GM18499 (cell line): ENCODE measurements around the gene GAK.

ENCODE experiments used
- ATAC-seq: cut with Tn5 transposase; IDR thresholded peaks from one replicate; pipeline ENCODE4 v1.9.1; 2021; ENCODE audit warnings: moderate number of reproducible peaks; ENCODE audit not compliant: insufficient read depth, unreplicated experiment

The GAK gene

DNA sequence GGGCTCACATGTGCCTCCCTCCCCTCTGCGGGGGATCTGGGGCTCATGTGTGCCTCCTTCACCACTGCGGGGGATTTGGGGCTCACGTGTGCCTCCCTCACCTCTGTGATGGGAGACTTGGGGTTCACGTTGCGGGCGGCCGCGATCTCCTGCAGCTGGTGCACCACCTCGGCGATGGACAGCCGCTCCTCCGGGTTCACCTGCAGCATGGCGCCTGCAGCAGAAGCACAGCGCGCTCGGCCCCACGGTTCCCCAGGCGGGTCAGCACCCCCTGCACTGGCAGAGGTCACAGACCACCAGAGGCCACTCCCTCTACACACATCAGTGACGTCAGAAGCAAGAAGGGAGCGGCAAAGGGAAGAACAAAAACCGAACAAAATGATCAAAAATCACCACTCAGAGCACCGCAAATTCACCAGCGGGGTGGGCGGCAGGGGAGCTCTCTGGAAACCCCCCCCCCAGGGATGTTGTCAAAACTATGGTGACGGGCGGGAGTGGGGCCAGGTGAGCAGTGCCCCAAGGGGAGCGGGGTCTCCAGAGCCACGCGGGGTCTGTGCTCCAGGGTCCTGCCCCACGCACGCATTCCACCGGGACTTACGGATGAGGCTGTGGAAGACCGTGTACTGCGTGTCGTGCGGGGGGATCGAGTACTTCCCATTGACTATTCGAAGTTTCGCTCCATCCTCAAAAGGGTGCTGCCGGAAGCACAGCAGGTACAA is 38.7 kb downstream of the GAK start:
- ATAC-seq, result no peak

DNA sequence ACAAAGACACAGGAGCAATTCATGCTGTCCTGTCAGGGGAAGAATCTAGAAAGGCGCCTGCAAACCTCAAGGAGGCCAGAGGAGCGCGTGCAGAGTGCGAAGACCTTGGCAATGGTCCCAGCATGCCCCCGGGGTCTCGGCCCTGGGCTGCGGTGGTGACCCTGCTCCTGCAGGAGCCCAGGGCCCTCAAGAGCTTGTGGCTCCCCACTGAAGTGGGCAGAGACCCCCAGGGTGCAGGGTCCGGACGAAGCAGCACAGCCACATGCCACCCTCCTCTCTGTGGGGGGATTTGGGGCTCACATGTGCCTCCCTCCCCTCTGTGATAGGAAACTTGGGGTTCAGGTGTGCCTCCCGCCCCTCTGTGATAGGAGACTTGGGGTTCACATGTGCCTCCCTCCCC is 39.3 kb downstream of the GAK start:
- ATAC-seq, result no peak

DNA sequence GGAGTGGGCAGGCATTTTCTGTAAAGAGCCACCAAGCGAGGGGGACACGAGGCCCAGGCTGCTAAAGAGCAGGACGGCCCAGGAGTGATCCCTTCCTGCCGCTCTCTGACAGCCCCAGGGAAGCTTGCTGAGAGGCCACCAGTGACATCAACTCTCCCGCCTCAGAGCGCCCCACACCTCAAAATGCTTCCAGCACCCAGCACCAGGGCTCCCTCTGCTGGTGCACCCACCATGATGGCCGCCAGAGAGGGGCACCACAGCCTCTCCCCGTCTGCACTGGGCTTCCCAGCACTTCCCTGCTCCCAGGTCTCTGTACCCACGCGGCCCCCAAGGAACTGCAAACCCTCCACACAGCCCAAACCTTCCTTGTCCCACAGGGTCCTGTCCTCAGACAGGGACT is 40.4 kb downstream of the GAK start:
- no peak for ATAC-seq

DNA sequence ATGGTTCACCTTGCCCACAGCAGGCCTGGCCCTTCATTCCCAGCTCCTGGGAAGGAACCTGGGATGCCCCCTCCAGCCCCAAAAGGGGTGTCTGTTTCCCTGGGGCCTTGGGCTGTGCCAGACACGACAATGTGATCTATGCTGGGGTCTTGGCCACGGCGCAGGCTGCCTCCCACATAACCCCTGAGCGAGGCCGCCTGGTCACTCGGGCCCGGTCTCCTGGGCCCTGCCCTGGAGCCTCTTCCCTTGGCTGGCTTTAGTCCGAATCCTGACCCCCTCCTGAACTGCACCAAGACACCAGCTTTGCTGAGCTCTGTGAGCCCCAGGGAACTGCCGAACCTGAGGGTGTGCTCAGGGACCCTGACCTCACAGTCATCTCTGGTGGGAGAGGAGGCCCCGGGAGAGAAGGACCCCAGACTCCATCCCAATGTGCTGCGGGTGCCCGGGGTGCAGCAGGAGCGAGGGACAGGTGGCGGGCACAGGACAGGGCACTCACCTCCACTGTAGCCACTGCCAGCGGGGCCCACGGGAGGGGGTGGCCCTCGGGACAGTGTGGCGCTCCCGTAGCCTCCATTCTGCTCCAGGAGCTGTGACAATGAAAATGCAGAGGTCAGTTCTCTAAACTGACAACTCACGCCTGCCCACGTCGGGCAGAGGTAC is 42.0 kb downstream of the GAK start:
- ATAC-seq, result no peak

DNA sequence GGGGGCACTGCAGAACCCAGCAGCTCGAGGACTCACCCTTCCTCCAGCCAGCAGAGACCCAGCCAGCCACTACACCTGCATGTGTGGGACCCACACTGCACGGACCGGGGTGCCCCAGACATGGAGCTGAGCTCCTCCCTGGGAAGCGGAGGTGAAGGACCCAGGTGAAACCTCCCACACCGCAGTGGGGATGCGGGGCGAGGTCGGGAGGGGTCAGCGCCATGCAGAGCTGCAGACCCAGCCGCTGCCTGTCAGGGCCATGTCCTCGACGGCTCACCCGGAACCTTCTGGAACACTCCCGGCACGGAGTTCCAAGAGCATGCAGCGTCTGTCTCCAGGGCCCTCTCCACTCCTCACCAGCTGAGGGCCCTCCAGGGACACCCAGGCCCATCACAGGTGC is 42.6 kb downstream of the GAK start:
- ATAC-seq, result no peak

DNA sequence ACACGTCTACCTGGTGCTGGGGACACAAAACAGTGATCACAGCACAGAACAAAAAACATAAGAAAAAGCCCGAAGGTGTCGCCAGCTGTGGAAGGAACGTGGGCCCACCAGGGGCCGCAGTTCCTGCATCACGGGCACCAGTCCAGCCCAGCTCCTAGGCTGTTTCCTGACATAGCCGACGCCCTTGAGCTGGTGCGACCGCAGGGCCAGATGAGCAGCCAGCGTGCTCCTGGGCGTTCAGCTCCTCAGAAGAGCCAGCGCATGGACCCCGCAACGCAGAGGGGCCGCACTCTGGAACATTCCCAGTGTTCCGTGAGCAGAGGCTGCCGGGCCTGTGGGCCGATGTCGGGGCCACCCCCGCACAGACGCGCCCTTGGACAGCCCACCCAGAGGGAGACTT is 44.1 kb downstream of the GAK start:
- ATAC-seq, result no peak

DNA sequence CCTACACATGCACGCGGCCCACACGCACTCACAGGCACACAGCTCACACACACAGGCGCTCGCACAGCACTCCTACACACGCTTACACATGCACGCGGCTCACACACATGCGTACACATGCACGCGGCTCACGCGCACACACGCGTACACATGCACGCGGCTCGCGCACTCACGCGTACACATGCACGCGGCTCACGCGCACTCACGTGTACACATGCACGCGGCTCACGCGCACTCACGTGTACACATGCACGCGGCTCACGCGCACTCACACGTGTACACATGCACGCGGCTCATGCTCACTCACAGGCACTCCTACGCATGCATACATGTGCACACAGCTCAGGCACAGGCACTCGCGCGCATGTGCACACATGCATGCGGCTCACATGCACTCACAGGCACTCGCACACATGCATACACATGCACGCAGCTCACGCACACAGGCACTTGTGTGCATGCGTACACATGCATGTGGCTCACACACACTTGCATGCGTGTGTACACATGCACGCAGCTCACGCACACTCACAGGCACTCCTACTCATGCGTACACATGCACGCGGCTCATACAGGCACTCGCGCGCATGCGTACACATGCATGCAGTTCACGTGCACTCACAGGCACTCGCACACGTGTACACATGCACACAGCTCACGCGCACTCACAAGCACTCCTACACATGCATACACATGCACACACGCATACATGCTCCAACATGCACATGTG is 44.9 kb downstream of the GAK start:
- no peak for ATAC-seq

DNA sequence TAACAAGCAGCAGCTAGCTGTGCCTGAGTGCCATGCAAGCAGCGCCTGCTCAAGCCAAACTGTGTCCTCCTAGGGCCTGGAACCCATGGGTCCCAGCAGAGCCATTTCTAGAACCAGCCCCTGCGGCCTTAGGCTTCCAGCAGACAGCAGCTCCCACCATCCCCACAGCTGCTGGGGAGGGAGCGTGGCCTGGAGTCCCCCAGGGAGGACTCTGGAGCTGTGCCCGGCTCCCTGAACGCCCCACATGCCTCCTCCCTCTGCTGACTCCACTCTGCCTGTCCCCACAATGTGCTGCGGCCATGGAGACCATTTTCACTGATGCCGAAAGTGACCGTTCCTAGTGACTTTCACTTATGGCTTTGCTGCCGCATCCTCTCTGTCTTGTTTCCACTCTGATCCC is 45.9 kb downstream of the GAK start:
- ATAC-seq, result no peak

DNA sequence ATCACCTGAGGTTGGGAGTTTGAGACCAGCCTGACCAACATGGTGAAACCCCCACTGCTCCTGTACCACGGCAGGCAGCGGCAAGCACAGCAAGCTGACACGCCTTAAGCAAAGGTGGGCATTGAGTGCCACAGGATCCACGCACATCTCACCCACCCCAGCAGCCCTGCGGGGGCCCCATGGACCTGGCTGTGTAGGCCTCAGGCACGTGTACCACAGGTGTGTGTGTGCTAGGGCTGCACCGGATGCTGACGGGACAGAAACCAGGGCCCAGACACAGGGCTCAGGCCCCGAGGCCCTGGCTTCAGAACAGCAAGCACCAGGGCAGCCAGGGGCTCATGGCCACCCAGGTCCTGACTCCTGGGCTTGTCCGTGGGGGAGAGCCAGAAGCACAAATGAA is 46.8 kb downstream of the GAK start:
- no peak for ATAC-seq

DNA sequence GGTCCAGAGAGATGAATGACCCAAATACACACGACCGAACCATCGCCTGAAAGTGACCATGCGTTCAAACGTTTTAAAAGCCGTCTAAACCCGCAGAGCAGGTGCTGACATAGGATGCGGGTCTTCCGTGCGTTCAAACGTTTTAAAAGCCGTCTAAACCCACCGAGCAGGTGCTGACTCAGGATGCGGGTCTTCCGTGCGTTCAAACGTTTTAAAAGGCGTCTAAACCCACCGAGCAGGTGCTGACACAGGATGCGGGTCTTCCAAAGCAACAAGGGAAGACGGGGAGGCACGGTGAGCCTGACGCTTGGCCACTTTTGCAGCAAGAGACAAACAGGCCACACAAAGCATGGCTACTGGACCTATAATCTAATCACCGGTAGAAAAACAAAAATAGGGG is 47.2 kb downstream of the GAK start:
- ATAC-seq, result no peak

DNA sequence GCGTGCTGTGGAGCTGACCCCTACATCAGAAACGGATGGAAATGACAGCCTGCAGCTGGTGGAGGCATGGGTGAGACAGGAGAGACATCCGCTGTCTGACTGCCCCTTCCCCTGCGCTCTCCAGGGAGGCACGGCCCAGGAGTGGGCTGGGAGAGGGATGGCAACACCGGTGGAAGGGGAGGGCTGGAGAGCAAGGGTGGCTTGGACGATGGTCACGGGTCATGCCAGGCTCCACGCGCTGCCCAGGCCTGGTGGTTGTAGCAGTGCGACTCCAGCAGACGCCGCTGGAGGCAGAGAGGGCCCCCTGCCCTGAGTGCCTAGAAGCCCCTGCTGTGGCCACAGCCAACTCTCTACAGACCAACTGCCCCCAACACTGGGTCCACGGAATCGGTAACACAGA is 47.9 kb downstream of the GAK start:
- ATAC-seq, result no peak

DNA sequence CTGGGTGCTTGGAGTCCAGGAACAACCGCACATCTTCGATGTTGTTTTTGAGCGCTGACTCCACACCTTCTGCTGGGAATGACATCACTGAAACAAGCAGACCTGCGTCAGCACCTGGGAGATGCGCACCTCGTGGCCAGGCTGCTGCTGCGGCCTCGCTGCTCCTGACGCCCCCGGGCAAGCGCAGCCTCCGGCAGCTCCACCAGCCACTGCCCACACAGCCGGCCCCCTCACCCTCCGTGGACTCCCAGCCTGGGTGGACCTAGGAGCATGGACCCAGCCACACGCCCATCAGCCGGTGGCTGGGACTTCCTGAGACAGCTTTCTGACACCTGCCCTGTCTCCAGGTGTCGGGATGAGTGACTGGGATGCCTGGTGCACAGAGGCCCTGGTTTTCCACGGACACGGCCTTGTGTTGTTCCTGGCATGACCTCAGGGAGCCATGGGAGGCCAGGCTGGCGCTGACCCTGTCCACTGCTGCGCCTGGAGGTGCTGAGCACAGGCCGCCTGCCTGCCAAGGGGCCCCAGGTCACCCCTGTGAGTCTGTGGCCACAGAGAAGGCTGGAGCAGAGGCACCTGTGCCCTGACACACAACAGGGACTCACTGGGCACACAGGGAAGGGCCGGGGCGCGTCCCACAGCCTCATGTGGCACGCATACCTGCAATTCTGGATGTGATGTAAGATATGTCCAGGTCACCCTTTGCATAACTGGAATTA is 48.6 kb downstream of the GAK start:
- ATAC-seq, result no peak

DNA sequence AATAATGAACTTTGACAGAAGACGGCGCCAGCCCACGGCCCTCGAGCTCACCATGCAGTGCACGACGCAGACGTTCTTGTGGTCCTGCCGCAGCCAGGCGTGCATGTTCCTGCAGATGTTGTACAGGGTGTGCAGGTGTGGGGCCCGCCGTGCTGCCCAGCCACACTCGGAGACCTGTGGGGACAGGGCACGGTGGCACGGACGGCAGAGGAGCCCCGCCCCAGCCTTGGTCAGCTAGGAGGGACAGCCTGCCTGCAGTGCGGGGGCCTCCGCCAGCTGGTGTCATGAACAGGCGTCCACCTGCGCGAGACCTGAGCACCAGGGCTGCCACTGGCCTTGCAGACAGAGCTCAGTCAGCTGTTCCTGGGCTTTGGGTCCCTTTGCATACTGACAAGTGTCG is 49.5 kb downstream of the GAK start:
- ATAC-seq, result no peak

DNA sequence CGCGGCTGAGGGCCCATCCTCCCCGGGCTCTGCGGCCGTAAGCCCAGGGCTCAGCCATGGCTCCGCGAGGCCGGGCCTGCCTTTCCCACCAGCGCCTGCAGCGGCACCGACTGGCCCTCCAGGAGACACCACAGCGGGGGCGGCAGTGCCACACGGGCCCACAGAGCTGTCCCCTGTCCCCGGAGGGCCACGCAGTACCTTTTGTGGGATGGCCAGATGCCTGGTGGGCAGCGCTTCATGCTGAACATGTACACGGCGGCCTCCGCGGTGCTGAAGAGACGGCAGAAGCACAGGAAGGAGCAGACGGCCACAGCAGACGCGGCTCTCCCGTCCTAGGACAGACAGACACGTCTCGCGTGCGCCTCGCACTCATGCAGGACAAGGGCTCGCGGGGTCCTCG is 50.4 kb downstream of the GAK start:
- ATAC-seq, result no peak

DNA sequence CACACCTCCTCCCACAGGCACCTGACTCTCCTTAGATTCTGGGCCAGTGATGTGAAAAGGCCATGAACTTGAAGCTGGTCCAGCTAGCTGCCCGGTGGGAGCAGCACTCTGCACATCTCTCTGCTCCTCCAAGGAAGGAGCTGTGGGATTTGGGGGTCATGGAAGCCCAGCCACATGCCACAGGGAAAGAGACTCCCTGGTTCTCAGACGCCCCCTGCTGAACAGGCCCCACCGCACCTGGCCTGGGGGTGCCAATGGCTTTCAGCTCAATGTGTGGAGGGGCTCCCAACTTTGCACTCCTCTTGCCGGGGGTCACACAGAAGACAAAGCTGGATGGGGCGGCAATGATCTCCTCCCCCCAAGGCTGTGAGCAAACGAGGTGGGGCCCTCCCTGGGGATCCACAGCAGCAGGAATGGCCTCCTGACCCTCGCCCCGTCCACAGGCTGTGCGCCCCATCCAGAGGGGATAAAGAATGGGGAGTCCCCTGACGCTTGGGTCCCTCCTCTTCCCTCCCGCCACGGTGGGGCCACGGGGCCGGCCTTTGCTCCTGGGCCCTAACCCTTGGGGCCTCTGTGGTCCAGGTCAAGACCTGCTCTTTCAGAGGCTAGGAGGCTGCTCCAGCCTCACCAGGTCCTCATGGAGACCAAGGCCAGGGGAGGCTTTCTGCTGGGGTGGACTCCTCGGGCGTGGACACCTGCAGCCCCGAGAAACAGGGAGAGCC is 51.3 kb downstream of the GAK start:
- no peak for ATAC-seq

DNA sequence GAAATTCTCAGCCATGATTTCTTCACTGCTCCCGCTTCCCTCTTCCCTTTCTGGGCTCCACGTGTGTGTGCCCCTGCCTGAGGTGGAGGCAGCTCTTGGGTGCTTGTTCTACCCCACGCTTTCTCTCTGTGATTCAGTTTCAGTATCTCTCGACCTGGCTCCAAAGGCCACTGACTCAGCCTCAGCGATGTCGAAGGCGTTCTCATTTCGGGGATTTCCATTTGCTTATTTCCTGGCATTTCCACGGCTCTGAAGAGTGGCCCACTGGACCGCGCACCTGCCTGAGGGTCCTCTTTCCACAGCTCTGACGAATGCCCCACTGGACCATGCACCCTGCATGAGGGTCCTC is 52.4 kb downstream of the GAK start:
- no peak for ATAC-seq

DNA sequence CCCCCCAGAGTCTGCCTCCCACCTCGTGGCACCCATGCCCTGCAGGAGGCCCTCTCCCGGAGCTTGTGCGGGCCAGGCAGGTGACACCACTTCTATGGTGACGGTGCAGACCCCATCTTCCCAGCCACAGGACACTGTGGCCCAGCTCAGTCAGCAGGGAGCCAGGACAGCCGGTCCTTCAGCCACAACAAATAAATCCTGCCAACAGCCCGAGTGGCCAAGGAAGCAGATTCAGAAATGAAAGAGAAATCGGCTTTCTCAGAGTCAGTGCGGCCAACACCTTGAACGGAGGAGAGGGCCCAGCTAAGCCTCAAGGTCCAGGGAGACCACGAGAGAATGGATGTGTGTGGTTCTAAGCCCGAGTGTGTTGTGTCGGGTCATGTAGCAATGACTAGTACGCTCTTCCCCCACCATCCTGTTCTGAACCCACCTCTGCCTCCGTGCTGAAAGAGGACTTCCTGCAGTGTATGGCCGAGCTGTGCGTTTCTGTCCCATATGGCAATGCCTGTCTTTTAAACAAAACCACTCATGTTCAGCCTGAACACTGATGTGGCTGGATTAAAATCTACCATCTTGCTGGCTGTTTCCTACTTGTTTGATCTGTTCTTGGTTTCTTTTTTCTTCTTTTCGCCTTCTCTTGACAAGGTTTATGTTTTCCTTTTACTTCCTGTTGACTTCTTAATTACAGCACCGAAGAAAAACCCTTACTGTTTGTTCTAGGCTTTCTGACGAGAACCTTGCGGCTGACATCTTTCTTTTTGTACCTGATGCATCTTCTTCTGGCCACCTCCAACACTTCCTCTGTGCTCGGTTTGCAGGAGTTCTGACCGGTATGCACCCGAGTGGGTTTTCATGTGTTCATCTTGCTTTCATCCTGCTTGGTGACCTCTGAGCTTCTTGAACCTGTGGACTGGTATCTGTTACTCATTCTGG is 53.1 kb downstream of the GAK start:
- ATAC-seq, result no peak

DNA sequence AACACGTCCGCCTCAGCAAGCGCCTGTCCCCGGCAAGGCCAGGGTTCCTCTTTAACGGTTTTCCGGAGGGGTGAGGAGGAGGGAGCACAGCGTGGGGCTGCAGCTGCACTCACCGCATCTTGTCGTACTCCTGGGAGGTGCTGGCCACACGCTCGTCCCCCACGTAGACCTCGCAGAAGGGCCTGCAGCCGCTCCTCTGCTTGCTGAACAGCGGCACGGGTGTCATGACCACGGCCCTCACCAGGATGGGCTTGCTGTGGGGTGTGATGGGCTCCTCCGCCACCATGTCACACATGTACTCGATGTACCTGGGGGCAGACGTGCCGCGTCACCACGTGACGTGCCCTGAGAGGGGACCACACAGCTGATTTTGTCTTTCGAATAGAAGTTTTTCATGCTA is 54.6 kb downstream of the GAK start:
- no peak for ATAC-seq

DNA sequence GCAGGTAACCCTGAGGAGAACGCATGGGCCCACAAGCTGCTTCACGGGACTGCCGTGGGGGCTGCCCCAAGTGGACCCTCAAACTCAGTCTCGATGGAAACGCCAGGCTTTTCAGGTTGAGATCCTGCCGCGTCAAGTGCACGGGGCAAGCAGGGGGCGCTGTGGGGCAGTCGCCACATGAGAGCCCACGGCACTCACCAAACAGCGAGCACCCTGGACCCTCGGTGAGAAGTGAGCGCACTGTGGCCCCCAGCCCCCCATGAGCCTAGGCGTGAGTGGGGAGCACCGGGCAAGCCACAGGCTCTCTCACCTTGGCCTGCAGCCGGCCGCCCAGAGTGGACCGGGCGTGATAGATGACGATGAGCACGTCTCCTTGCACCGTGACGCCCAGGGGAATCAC is 55.3 kb downstream of the GAK start:
- ATAC-seq, result no peak
